HG03280 (cell line): ENCODE results near the gene P3H4.
A peak's percentile ranks its signal among the peaks of the same experiment; 100 is the strongest.
"Not testable (repeated sequence)": the region's sequence is repeated elsewhere in the genome, so short reads cannot be mapped to it uniquely, and the experiment has no call there.

Experiments
- ATAC-seq: cut with Tn5 transposase; IDR thresholded peaks from one replicate; pipeline ENCODE4 v1.9.1; 2021; ENCODE audit warnings: mild to moderate bottlenecking, moderate library complexity; ENCODE audit not compliant: unreplicated experiment

Gene P3H4, protein sequence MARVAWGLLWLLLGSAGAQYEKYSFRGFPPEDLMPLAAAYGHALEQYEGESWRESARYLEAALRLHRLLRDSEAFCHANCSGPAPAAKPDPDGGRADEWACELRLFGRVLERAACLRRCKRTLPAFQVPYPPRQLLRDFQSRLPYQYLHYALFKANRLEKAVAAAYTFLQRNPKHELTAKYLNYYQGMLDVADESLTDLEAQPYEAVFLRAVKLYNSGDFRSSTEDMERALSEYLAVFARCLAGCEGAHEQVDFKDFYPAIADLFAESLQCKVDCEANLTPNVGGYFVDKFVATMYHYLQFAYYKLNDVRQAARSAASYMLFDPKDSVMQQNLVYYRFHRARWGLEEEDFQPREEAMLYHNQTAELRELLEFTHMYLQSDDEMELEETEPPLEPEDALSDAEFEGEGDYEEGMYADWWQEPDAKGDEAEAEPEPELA

DNA sequence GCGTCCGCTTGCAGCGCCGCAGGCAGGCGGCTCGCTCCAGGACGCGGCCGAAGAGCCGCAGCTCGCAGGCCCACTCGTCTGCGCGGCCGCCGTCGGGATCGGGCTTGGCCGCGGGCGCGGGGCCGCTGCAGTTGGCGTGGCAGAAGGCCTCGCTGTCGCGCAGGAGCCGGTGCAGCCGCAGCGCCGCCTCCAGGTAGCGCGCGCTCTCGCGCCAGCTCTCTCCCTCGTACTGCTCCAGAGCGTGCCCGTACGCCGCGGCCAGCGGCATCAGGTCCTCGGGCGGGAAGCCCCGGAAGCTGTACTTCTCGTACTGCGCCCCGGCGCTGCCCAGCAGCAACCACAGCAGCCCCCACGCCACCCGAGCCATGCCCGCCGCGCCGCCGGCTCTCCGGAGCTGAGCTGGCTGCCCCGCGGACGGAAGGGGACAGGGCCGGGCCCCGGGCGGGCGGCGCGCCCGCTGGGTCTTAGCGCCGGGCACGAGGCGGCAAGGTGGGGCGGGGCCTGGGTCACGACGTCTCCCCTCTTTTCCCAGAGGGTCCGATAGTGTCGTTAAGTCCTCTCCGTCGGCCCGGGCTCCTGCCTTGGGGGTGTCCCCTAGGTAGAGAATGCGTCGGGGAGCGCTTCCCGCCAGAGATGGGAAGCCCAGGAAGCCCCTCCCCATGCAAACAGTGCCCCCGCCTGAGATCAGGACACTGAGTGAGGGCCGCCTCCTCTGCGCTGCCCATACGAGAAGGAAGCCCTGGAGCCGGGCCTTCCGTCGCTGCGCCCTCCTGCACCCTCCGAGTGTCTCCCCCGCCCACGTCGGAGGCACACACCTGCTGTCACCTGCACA, at the start of gene P3H4:
Gene P3H4, minus strand, starts transcription at position 401 of the 832 bp plus-strand sequence. Its CDS starts 34 bp downstream, at position 367.
- peak; percentile 70 for ATAC-seq

DNA sequence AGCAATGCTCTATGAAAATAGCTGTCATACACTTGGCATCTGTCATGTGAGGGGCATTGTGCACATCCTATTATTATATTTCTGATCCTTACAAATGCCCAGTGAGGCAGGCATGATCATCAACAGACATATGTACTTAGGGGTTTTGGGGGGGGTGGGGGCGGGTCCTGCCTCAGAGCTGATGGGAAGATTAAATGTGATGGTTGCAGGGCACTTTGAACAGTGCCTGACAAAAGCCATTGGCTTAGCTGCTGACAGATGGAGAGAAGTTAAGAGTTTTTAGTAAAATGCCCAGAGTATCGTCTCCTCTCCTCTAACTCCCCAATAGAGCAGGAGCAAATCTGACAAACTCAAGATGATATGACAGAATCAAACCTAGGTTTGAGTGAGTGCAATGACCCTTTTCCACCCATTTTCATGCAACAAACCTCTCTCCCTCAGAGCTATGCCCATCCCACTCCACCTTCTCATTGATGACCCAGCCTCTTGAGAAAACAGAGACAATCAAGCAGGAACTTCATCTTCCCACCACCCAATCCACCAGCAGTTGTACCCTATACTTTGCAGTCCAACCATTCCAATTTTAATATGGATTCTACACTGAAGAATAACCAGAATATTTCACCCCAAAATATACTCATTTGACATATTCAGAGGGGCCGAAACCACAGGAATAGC, 48.6 kb upstream of the P3H4 start:
- ATAC-seq = no peak

DNA sequence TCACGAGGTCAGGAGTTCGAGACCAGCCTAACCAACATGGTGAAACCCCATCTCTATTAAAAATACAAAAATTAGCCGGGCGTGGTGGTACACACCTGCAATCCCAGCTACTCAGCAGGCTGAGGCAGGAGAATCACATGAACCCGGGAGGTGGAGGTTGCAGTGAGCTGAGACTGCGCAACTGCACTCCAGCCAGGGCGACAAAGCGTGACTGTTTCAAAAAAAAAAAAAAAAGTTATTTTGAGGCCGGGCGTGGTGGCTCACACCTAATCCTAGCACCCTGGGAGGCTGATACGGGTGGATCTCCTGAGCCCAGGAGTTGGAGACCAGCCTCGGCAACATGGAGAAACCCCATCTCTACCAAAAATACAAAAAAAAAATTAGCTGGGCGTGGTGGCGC, 39.6 kb upstream of the P3H4 start:
- not testable (repeated sequence) for ATAC-seq

DNA sequence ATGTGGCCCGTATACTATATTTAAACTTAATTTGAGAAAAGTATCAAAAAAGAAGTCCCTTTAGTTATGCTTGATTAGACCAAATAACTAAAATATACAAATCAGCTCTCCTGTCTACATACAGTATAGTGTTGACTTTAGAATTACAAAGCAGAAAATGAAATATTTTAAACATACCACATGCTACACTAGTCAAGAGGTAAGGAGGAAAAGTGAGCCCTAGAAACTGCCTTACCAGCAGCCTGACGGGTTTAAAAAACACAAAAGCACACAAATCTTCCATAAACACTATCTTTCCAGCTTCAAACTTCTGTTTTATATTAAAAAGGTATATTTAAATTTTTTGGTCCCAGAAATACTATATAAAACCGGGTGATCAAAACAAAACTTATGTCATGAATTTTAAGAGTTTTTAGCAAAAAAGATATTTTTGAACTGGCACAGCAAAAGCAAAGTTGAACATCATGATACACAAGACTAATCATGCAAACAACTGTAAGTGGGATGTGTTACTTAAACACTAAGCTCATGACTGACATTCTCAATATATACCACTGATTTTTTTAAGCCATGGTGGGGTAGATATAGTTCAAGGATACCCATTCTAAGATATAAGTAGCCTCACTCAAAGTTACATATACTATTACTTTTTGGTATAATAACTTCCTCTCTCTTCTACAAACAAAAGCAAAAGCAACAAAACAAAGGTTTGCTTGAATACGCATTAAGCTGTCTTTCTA, 37.7 kb upstream of the P3H4 start:
- ATAC-seq = no peak

DNA sequence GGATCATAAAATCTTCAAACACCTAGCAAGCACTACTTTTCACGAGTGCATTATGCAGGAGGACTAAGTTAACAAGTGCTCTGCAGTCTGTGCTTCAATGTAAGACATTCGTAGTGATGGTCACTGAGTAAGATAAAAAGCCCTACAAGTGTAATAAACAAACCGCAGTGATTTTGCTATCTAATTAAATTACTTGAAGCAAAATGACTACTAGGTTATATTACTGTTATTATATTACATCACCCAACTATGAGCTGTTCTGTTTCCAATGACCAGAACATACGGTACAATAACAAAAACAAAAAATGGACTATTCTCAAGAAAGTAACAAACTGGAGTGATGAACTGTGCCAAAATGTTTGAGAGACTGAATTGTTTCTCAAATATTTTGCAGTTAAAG, 37.0 kb upstream of the P3H4 start:
- no peak for ATAC-seq

DNA sequence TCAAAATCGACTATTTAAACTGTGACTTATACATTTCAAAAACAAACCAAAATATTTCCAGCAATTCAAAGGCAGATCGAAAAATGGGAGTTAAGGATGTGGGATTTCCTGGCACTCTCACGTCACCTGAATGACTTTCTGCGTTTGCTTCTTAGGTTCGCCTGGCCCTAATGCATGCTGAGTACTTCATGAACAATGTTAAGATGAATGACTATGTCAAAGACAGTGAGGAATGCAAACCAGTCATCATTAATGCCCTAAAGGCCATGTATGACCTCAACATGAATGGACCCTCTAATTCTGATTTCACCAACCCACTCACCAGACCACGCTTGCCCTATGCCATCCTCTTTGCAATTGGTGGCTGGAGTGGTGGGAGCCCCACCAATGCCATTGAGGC, 33.2 kb upstream of the P3H4 start:
- no peak for ATAC-seq

DNA sequence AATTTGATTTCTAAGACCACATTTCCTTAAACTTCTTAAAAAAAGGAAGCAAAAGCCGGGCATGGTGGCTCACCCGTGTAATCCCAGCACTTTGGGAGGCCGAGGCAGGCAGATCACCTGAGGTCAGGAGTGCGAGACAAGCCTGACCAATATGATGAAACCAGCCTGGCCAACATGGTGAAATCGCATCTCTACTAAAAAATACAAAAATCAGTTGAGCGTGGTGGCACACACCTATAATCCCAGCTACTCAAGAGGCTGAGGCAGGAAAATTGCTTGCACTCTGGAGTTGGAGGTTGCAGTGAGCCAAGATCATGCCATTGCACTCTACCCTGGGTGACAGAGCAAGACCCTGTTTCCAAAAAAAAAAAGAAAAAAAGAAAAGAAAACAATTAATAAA, 29.0 kb upstream of the P3H4 start:
- ATAC-seq = not testable (repeated sequence)

DNA sequence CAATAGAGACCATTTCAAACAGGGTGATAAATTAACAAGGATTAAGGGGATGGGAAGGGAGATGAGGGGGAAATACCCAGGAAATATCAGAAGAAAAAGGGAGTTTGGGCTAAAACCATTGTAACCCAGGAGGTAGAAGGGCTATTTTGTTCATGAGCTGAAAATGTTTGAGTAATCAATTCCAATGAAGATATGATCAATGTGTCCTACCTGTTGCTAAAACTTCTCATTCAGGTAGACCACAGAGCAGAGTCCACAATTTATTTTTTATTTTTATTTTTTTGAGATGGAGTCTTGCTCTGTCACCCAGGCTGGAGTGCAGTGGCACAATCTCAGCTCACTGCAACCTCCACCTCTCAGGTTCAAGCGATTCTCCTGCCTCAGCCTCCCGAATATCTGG, 27.7 kb upstream of the P3H4 start:
- not testable (repeated sequence) for ATAC-seq

DNA sequence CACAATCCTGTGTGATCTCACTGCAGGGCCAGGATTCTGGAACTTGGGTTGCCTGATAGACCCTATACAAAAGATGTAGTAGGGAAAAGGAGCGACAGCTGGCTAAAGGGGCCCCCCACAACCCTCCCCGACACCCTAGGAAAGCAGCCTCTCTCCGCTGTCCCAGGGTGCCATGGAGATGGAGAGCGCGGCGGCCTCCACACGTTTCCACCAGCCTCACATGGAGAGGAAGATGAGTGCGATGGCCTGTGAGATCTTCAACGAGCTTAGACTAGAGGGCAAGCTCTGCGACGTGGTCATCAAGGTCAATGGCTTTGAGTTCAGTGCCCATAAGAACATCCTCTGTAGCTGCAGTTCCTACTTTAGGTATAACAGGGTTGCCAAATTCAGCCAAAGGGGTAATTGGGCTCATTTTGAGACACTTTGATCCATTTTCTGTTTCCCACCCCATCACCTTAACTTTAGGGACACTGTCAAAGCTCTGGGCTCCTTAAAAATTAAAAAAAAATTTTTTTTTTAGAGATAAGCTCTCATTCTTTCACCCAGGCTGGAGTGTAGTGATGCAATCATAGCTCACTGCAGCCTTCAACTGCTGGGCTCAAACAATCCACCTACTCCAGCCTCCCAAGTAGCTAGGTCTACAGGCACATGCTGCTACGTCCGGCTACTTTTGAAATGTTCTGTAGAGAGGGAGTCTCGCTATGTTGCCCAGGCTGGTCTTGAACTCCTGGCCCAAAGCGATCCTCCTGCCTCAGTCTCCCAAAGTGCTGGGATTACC, 26.2 kb upstream of the P3H4 start, which contains the start of gene KLHL10:
Gene KLHL10, plus strand, starts transcription at position 65 of the 778 bp plus-strand sequence. Its CDS starts 108 bp downstream, at position 173.
- no peak for ATAC-seq

DNA sequence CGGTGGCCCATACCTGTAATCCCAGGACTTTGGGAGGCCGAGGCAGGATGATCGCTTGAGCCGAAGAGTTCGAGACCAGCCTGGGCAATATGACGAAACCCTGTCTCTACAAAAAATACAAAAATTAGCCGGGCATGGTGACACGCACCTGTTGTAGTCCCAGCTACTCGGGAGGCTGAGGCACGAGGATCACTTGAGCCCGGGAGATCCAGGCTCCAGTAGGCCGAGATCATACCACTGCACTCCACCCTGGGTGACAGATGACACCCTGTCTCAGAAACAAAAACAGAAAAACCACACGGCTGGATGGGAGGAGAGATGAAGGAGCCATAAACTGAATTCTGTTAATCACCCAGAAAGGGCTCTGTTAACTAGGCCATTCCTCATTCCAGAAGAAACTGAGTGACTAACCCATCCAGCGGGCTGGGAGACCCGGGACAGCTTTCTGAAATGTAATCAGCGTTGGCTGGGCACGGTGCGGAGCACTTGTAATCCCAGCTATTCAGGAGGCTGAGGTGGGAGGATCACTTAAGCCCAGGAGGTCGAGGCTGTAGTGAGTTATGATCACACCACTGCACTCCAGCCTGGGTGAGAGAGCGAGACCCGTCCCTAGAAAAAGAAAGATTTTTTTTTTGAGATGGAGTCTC, 24.9 kb upstream of the P3H4 start:
- no peak for ATAC-seq

DNA sequence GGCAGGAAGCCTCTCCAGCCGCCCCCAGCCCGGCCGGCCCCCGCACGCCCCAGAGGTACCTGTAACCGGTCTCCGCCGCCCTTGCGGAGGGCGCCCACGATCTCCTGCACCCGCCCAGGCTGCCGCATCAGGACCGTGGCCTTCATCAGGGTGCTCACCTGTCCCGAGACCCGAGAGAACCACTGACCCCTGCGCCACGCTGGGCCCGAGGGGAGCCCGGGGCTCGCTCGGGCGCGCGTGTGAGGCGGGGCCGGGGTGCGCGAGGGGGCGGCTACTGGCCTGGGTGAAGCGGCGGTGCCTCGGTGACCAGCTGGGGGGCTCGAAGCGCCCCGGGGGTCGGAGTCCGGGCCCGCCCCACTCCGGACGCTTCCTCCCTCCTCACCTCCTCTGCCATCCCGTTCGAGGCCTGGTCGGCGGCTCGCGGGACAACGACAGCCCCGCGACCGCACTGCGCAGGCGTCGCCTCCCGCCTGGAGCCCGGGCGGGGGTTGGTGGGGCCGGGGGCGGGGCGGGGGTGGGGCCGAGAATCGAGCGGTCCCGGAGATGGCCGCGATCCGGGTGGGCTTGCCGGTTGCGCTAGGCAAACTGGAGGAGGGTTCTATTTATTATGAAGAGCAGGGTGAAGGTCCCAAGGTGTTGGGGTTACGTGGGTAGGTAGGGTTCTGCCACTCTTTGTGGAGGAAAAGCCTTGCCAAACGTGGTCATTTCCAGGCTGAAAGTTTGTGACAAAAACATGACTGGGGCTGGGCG, 24.2 kb upstream of the P3H4 start, which contains the start of gene NT5C3B:
Gene NT5C3B, minus strand, starts transcription at position 433 of the 750 bp plus-strand sequence. Its CDS starts 39 bp downstream, at position 394.
- ATAC-seq = peak; percentile 77

DNA sequence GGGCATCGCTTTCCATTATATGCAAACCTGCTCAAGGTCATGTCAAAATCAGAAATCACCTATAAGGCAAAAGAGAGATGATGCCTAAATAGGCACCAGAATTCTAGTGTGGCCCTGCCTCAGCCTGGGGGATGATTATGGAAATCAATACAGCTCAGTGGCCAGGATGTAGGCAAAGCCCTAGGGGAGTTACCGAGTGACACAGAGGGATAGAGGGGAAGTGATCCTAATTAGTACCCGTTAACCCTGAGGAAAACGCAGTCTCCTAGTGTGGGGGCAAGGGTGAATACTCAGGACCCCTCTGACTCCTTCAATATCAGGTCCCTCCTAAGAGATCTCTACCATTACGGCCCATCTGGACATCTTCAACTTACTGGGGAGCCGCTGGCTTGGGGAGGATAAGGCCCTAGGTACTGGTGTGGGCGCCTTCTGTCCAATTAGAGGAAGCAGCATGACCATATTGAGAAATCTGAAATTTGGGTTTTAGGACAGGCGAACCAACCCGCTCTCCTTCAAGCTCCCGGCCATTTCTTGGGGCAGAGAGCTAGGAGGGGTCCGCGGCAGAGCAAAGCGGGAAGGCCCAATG, 23.6 kb upstream of the P3H4 start:
- ATAC-seq = peak; percentile 33

DNA sequence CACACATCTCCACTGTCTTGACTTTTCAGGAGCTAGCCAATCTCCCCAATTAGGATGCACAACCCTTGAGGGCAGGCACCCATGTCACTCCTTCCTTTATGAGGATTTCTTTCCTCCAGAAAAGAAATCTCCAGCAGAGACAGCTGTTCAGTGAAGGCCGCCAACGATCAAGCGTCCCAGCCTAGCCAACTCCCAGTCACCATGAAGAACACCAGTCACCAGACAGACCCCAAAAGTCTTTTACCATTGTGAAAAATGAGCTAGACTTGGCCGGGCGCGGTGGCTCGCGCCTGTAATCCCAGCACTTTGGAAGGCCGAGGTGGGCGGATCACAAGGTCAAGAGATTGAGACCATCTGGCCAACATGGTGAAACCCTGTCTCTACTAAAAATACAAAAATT, 18.2 kb upstream of the P3H4 start:
- not testable (repeated sequence) for ATAC-seq

DNA sequence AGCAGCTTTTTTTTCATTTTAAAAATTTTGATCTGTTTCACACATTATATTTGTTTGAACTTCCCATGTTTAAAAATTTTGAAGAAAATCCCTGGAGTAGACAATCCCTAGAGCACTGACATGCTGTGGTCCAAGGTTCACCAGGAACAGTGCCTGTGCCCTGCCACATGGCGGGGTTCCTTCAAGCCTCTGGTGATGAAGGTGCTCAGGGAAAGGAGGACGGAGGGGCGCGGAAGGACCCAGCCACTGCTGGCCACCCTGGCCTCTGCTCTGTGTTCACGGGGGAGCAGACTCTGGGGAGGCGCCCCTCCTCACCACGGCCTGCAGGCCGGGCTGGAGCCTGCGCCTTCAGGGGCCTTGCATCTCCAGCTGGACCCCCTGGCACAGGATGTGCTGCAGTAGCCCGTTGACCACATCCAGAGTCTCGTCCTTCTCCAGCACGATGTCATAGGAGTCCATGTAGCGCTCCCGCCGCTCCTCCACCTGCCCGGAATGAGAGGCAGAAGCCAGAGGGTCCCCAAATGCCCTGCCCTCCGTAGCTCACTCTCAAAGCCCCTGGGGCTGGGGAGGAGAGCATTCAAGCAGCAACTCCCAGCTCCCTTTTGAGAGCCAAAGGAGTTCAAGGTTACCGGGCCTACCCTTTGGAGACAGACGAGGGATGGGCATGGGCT, 13.6 kb upstream of the P3H4 start:
- no peak for ATAC-seq

DNA sequence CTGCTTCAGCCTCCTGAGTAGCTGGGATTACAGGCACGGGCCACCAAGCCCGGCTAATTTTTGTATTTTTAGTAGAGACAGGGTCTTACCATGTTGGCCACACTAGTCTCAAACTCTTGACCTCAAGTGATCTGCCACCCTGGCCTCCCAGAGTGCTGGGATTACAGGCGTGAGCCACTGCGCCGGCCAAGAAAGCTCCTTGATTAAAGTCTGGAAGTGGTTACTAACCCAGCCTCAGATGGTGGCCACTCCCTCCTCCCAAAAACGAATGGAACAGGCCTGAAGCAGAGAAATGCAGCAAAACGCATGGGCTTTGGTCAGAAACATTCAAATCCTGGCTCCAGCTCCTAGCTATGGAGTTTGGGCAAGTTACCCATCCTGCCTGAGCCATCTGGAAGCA, 12.3 kb upstream of the P3H4 start:
- no peak for ATAC-seq

DNA sequence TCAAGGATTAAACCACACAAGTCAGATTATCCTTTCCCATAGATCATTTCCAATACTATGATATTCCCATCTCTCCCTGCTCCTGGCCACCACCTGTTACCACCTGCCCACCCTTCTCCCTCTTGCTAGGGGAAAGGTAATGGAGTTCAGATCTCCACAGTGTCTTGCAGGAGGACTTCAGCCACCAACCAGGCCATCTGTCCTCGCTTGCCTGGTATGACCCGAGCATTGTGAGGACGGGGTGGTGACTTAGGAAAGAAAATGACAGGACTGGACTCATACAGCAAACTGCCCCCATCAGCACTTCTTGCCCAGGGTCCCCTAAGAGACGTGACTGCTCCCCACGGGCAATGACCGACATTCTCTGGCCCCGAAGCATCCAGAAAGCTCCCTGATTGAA, 11.8 kb upstream of the P3H4 start:
- ATAC-seq = no peak

DNA sequence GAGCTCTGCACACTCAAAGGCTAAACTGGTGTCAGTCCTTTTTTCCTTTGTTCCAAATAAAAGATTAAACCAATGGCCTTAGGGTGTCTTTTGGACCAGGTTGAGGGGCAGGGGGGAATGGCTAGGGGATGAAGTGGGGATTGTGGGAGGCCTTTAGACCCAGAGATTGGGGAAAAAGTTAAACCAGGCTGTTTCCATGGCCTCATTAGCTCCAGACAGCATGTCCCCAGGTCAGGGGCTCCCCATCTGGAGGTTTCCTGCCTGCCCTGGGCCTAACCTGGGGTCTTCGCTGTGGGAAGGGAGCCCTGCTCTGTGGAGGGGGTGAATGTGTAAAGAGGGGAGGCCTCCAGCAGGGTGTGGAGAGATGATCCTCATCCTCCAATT, 11.4 kb upstream of the P3H4 start:
- no peak for ATAC-seq
